ENCODE results near the gene CRISPLD2. TPM values are rescaled to one million over a fixed set of nuclear protein-coding genes. Genes with fewer than 3 reads are reported as not detected.

CRISPLD2 gene
- total and polyA plus RNA-seq, 10 of the 15 experiments (the other 5 are each of a cell fraction or from before 2014, with no cell fraction given): 0.03 to 0.30 (median 0.08) TPM; not detected in 5

DNA sequence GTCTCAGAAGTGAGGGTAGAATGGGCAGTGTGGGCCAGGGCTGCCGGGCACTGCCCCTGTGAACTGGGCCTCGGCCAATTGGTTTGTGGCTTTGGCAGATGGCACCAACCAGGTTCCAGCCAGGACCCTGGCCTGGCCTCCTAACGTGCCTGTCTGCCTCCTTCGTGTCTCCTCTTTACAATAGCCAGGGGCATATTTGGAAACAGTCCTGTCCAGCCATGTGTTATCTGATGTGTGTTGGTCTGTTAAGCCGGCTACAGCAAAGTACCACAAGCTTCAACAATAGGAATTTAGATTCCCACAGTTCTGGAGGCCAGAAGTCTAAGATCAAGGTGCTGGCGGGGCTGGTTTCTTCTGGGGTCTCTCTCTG lies 14.6 kb downstream of the CRISPLD2 start:
- POLR2A ChIA-PET: no interaction called here
- CTCF ChIA-PET: no interaction called here
- Histone ChIP-seq H3K4me3 (no peak overlapping the region), H4K20me1 (ENCODE audit: control insufficient read depth, insufficient read depth) (no peaks in the 10 kb centered on the region), H3K36me3 (ENCODE audit: control insufficient read depth in 2 of 2, insufficient read depth in 2 of 2, low read length in 1 of 2) (no peaks in the 10 kb centered on the region), H3K27ac (ENCODE audit: control insufficient read depth, insufficient read depth) (no peak overlapping the region), H2AFZ (ENCODE audit: control insufficient read depth, low read depth, low read length) (no peak overlapping the region), H3K79me2 (ENCODE audit: control insufficient read depth, insufficient read depth, low read length) (no peaks in the 10 kb centered on the region), H3K27me3 (replicated peaks in 1 of 2; ENCODE audit: control insufficient read depth in 2 of 2, insufficient read depth in 2 of 2, low read length in 1 of 2) (peaks cover 0 to 3% of the 10 kb centered on the region in 2 experiments; a peak in 3 of 4 replicates), H3K4me1 (ENCODE audit: control insufficient read depth, insufficient read depth, low read length) (no peaks in the 10 kb centered on the region), H3K4me2 (ENCODE audit: control insufficient read depth, insufficient read depth) (no peak overlapping the region), H3K9ac (ENCODE audit: control insufficient read depth, insufficient read depth, low read length) (no peak overlapping the region), H3K9me3 (replicated peaks; ENCODE audit: control insufficient read depth, insufficient read depth, low read length) (no peaks in the 10 kb centered on the region; the same call in 2 of the 3 replicates)
- FAIRE-seq: no peak
- BruUV-seq (replicated peaks): no TSS peak
- ATAC-seq: no peak
- no peak for DNase-seq (ENCODE audit: low read depth, low spot score)
- TF ChIP-seq CUX1 (IDR thresholded peaks at IDR 0.05; ENCODE audit: insufficient replicate concordance, low read depth, low read length) (no peak), RB1 (IDR thresholded peaks at IDR 0.05; ENCODE audit: borderline replicate concordance) (no peak), KLF5 (IDR thresholded peaks at IDR 0.05; ENCODE audit: partially characterized antibody) (no peak), MYC (IDR thresholded peaks at IDR 0.05; ENCODE audit: insufficient read depth, insufficient read length, insufficient replicate concordance, low read length, severe bottlenecking) (no peak), WRNIP1 (IDR thresholded peaks at IDR 0.05; ENCODE audit: borderline replicate concordance, low read depth, low read length) (no peak), PAX5 (IDR thresholded peaks at IDR 0.05; ENCODE audit: borderline replicate concordance, low read depth, low read length) (no peak), MTA3 (IDR thresholded peaks at IDR 0.05; ENCODE audit: borderline replicate concordance, low read length) (no peak), HDAC2 (IDR thresholded peaks at IDR 0.05) (no peak)
- RAD21 ChIA-PET (ENCODE audit: unreplicated experiment): no interaction called here
- in situ Hi-C loops (cut with MboI): no loop called here
- intact Hi-C loops (cut with micrococcal nuclease; ENCODE audit: unreplicated experiment): no loop called here
- SMC1A ChIA-PET (ENCODE audit: uncharacterized antibody, unreplicated experiment): no interaction called here
- 29% methylated on average over 6 of the region's 6 CpGs for whole genome bisulfite sequencing (ENCODE audit: insufficient coverage, insufficient replicate concordance, low lambda C conversion rate, missing lambda C conversion rate)

Measured in GM12878 (cell line).